ENCODE data around the gene GSK3A.
A peak's percentile ranks its signal among the peaks of the same experiment; 100 is the strongest.

Gene GSK3A

DNA sequence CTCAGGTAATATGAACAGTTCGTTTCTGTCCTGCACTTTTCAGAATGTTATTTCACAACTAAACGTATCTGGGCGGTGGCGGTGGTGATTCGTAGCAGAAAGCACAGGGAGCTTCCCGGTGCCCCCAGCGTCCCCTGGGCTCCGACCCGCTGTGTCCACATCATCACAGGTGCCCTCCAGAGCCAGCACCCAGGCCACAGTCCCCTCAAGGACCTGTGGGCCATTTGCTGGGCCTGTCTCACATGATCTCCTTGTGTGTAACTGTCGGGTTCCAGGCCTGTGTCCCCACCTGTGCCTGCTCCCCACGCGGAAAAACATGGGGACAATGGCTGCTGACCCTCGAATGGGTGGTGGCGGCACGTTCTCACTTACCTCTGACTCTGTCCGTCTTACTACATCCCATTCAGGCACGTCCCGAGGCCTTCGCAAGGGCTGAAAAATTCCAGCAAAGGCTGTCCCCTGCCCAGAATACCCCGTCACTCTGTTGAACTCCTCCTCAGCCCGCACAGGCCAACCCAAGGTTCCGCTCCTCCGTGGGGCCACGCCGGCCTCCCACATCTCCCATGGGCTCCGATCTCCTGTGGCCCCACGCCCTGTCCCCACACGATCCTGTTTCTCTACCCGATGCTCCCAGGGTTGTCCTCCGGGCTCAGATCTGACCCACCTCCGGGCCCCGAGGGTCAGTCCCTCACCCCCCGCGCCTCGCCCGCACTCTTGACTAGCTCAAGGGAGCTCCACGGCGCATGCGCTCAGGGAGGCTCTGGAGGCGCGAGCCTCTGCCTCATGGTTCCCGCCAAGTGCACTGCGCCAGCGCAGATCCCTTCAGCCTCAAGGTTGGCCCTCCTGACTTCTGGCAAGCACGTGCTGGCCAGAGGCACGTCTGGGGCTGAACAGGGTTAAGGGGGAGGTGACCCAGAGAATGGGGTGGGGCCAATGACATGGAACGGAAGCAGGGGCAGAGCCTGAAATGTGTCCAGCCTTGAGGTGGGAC, 46.1 kb downstream of the GSK3A start:
- DNase-seq, result no peak

DNA sequence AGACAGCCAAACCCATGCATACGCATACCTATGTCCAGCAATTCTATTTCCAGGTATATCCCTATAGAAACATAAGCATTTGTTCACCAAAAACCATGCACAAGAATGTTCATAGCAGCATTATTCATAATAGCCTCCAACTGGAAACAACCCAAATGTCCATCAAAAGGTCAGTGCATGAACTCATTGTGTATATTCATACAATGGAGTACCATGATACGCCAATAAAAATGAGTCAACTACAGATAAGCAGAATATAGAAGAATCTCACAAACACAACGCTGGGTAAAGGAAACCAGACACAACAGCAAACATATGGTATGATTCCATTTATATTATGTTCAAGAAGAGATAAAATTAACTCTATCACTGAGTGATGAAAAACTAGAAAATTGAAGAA, 48.7 kb downstream of the GSK3A start:
- DNase-seq, result no peak

DNA sequence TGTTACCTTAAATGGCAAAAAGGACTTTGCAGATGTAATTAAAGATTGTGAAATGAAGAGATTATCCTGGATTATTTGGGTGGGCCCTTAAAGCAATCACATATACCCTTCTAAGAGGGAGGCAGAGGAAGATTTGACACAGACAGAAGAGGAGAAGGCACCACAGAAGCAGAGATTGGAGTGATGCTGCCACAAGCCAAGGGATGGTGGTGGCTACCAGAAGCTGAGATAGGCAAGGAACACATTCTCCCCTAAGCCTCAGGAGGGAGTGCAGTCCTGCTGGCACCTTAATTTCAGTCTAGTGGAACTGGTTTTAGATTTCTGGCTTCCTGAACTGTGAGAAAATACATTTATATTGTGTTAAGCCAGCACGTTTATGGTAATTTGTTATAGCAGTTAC, 49.1 kb downstream of the GSK3A start:
- DNase-seq, result no peak

DNA sequence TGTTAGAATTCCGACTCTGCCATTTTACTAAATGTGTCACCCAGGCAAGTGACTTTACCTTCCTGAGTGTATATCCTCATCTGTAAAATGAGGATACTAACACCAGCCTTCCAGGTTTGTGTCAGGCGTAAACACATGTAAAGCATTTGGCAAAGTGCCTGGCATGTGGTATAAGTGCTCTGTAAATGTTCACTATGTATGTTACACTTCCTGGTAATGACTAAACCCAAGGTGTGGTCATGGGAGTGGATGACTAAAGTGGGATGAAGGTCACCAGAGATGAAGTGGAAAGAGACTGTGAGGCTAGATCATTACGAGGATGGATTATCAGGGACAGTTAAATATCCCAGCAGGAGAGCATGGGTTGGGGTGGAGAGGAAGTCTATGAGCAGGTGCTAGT, 50.5 kb downstream of the GSK3A start:
- DNase-seq, result peak; percentile 38 to 66

DNA sequence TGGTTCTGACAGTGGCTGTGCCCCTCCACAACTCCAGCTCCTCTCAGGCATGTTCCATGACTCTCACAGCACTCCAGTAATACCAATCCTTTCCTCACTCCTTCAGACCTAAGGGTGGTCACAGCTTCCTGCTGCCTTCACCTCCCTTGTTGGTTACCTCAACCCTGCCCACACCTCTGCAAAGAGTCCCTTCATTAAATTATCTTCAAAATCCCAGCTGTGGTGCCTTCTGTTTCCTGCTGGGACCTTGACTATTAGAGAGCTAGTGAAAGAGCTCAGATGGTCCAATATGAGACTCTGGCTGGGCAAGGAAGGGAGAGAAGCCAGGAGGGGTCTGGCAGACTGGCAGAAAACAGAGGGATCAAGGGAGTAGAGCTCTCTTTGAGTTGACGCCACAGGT, 51.1 kb downstream of the GSK3A start:
- no peak for DNase-seq

DNA sequence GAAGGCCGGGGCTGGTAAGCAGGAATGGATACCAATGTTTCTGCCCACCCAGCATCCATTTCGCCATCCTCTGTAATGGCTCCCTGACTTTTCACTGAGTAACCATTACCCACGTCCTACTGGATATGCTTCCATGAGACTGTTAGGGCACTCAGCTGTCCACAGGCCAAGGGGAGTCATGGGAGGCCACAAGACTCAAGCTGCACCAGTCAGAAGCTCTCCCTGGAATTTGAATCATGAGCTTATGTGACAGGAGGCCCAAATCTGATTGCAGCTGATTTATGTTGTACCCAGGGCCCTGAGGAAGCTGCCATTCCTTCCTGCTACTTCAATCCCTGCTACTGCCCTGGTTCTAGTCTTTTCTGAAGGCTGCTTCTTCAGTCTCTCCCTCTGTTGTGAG, 53.3 kb downstream of the GSK3A start:
- no peak for DNase-seq

DNA sequence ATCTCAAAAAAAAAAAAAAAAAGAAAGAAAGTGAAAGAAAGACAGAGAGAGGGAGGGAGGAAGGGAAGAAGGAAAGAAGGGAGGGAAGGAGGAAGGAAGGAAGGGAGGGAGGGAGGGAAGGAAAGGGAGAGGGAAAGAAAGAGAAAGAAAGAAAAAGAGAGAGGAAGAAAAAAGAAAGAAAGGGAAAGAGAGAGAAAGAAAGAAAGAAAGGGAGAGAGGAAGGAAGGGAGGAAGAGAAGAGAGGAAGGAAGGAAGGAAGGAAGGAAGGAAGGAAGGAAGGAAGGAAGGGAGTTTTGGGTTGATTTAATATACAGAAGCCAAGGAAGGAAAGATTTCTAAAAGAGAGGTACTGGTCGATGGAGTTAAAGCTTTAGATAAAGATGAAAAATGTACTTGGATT, 53.7 kb downstream of the GSK3A start:
- no peak for DNase-seq

DNA sequence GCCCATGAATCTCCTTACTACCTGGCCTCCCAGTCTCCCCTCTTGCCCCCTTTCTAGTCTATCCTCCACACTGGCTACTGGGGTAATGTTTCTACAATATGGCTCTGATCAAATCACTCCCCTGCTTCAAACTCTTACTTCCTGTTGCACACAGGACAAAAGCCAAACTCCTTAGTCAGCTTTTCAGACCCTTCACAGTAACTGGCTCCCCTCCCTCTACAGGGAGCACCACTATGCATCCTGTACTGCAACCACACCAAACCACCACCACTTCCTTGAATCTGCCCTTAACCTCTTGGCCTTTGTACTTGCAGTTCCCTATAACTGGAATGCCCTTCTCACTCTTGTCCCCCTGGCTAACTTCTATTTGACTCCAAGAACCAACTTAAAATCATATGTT, 57.1 kb downstream of the GSK3A start:
- no peak for DNase-seq

DNA sequence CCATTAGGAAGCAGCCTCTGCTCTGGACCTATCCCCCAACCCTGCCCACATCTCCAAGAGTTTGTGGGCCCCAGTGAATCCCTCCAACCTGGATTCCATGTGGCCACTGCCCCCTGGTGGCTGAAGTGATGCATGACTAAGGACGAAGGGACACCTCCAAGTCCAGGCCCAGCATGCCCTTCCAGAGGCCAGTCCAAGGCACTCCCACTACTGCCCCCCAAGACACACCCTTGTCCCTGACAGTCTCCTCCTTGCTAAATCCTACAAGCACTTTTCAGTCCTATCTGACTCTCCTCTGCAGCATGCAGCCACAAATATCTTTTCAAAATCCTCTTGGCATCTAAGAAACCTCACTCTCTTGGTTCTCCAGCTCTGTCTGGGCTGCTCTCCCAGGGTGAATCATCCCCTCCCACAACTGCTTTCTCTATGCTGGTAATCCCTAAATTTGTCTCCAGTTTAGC, 58.0 kb downstream of the GSK3A start:
- peak; percentile 71 to 79 for DNase-seq

Measured in NCI-H2081 (cell line).